ENCODE results near the gene NHERF1. TPM values are rescaled to one million over a fixed set of nuclear protein-coding genes. Genes with fewer than 3 reads are reported as not detected.

NHERF1 gene
- total RNA-seq, 1 experiment from 2014 or later: 75.0 TPM

- ATAC-seq (no peak), DNase-seq (no peak)
- intact Hi-C loops (cut with micrococcal nuclease): no loop called here
- no peak overlapping the region for H3K4me2 ChIP-seq (ENCODE audit: low read length)
- peaks cover 5% of the 10 kb centered on the region for H3F3A ChIP-seq (ENCODE audit: low read length, unreplicated experiment)
- H3K79me2 ChIP-seq (ENCODE audit: low read length): no peaks in the 10 kb centered on the region
- H3K36me3 ChIP-seq (ENCODE audit: low read depth, low read length): no peaks in the 10 kb centered on the region
- no peaks in the 10 kb centered on the region for H3K9me2 ChIP-seq (replicated peaks; ENCODE audit: low read length)
- peaks cover 37% of the 10 kb centered on the region for H3K27me3 ChIP-seq (ENCODE audit: low read length)
- no peak overlapping the region for H3K27ac ChIP-seq (ENCODE audit: low read length)
- no peak overlapping the region for H3K9ac ChIP-seq (ENCODE audit: low read length)
- CTCF ChIA-PET: no interaction called here
- no peak for TF ChIP-seq EZH2 (IDR thresholded peaks at IDR 0.05; ENCODE audit: low read length, unreplicated experiment)
- TF ChIP-seq CTCF (conservative IDR thresholded peaks at IDR 0.05; ENCODE audit: low read depth, low read length): no peak
- no peak for TF ChIP-seq EZH2phosphoT487 (IDR thresholded peaks at IDR 0.05; ENCODE audit: borderline replicate concordance, low read length)
- POLR2A ChIA-PET (ENCODE audit: unreplicated experiment): no interaction called here
- H4K20me1 ChIP-seq (ENCODE audit: low read length): no peaks in the 10 kb centered on the region
- peaks cover 11% of the 10 kb centered on the region; the same call in 1 of the 2 replicates for H3K4me1 ChIP-seq (ENCODE audit: insufficient read depth, low read length)
- H2AFZ ChIP-seq (ENCODE audit: low read length): no peak overlapping the region
- H3K9me3 ChIP-seq (ENCODE audit: low read length): no peaks in the 10 kb centered on the region
- no peak overlapping the region for H3K4me3 ChIP-seq (ENCODE audit: low read length)
- BruUV-seq (replicated peaks): no TSS peak
These were observed 19.1 kb upstream of the NHERF1 start for GRCh38 chr17:74729368-74729767.

- H2AFZ ChIP-seq (ENCODE audit: low read length): no peak overlapping the region
- H3K27me3 ChIP-seq (ENCODE audit: low read length): peaks cover 36% of the 10 kb centered on the region
- H3K4me3 ChIP-seq (ENCODE audit: low read length): no peak overlapping the region
- ATAC-seq: no peak
- H3K9me3 ChIP-seq (ENCODE audit: low read length): no peaks in the 10 kb centered on the region
- H3K27ac ChIP-seq (ENCODE audit: low read length): no peak overlapping the region
- no peak overlapping the region for H3K4me2 ChIP-seq (ENCODE audit: low read length)
- H3K4me1 ChIP-seq (ENCODE audit: insufficient read depth, low read length): peaks cover 11% of the 10 kb centered on the region; the same call in 1 of the 2 replicates
- no peaks in the 10 kb centered on the region for H3K79me2 ChIP-seq (ENCODE audit: low read length)
- no peak for DNase-seq
- H3K9me2 ChIP-seq (replicated peaks; ENCODE audit: low read length): no peaks in the 10 kb centered on the region
- BruUV-seq (replicated peaks): no TSS peak
- intact Hi-C loops (cut with micrococcal nuclease): no loop called here
- no peaks in the 10 kb centered on the region for H4K20me1 ChIP-seq (ENCODE audit: low read length)
- H3F3A ChIP-seq (ENCODE audit: low read length, unreplicated experiment): peaks cover 5% of the 10 kb centered on the region
- POLR2A ChIA-PET (ENCODE audit: unreplicated experiment): interaction anchor here (0.6 kb wide), 1 partner anchor 430 kb away, joined by 3 read pairs; no protein-coding TSS in a partner anchor
- TF ChIP-seq EZH2phosphoT487 (IDR thresholded peaks at IDR 0.05; ENCODE audit: borderline replicate concordance, low read length) (no peak), EZH2 (IDR thresholded peaks at IDR 0.05; ENCODE audit: low read length, unreplicated experiment) (no peak), CTCF (conservative IDR thresholded peaks at IDR 0.05; ENCODE audit: low read depth, low read length) (no peak)
- H3K9ac ChIP-seq (ENCODE audit: low read length): no peak overlapping the region
- H3K36me3 ChIP-seq (ENCODE audit: low read depth, low read length): no peaks in the 10 kb centered on the region
- CTCF ChIA-PET: no interaction called here
These were observed 18.6 kb upstream of the NHERF1 start for GRCh38 chr17:74729866-74730265.

GRCh38 chr17:74730491-74731346, 17.7 kb upstream of the NHERF1 start:
- peak; percentile 67 for ATAC-seq
- Histone ChIP-seq H3K27me3 (ENCODE audit: low read length) (peaks cover 39% of the 10 kb centered on the region), H4K20me1 (ENCODE audit: low read length) (no peaks in the 10 kb centered on the region), H3K36me3 (ENCODE audit: low read depth, low read length) (no peaks in the 10 kb centered on the region), H3K27ac (ENCODE audit: low read length) (no peak overlapping the region), H3K4me1 (ENCODE audit: insufficient read depth, low read length) (peaks cover 11% of the 10 kb centered on the region; the same call in 1 of the 2 replicates), H3K4me2 (ENCODE audit: low read length) (0 out of 2 replicates have a peak overlapping the region, but pooled peaks have one; percentile 8), H3K79me2 (ENCODE audit: low read length) (no peaks in the 10 kb centered on the region), H3K9me2 (replicated peaks; ENCODE audit: low read length) (no peaks in the 10 kb centered on the region), H3K9ac (ENCODE audit: low read length) (no peak overlapping the region), H3K4me3 (ENCODE audit: low read length) (no peak overlapping the region), H3K9me3 (ENCODE audit: low read length) (no peaks in the 10 kb centered on the region), H3F3A (ENCODE audit: low read length, unreplicated experiment) (peaks cover 5% of the 10 kb centered on the region), H2AFZ (ENCODE audit: low read length) (no peak overlapping the region)
- CTCF ChIA-PET: no interaction called here
- no peak for TF ChIP-seq EZH2 (IDR thresholded peaks at IDR 0.05; ENCODE audit: low read length, unreplicated experiment)
- no peak for TF ChIP-seq CTCF (conservative IDR thresholded peaks at IDR 0.05; ENCODE audit: low read depth, low read length)
- TF ChIP-seq EZH2phosphoT487 (IDR thresholded peaks at IDR 0.05; ENCODE audit: borderline replicate concordance, low read length): no peak
- intact Hi-C loops (cut with micrococcal nuclease): no loop called here
- BruUV-seq (replicated peaks): no TSS peak
- DNase-seq: peak; percentile 53
- POLR2A ChIA-PET (ENCODE audit: unreplicated experiment): no interaction called here
